Measurements from ENCODE around the gene SLC7A6OS. TPM values are rescaled to one million over a fixed set of nuclear protein-coding genes. Genes with fewer than 3 reads are reported as not detected.

The SLC7A6OS gene
- total RNA-seq, 2 donors from 2014 or later: 22.5 to 26.0 TPM

DNA sequence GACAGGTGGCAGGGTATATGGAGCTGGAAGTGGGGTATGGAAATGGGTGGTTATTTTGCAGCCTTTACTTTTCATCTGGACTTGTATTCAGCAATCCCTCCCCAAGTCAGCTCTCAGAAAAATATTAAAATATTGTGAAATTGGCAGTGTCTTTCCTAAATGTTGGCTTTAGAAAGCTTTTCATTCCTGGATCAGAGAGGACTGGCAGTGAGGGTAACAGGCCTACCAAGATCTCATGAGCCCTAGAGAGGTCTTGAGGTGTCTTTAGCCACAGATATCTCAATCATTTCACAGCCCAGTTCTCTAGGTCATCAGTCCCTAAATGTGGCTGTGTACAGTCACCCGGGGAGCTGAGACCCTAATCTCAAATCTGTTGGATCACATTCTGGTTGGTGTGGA lies 22.5 kb downstream of the SLC7A6OS start:
- H3K27me3 Mint-ChIP-seq (ENCODE audit: insufficient read depth): no peaks in the 10 kb centered on the region
- no peaks in the 10 kb centered on the region for H3K27me3 ChIP-seq (ENCODE audit: control insufficient read depth, insufficient read depth, low read length, poor library complexity, severe bottlenecking)
- H3K36me3 Mint-ChIP-seq (ENCODE audit: low read depth): peaks cover 41% of the 10 kb centered on the region
- no peak for TF ChIP-seq CTCF (conservative IDR thresholded peaks at IDR 0.05)
- H3K27ac Mint-ChIP-seq: peak overlapping the region; percentile 69
- no peak overlapping the region for H3K27ac ChIP-seq (ENCODE audit: low read depth, low read length)
- WGBS, 2 experiments (ENCODE audit: insufficient coverage in 1 of 2, insufficient read length in 1 of 2): 95 to 100% methylated on average over 1 of the region's 1 CpG
- no peak for DNase-seq
- no peak overlapping the region for H3K9ac ChIP-seq (ENCODE audit: extremely low read depth, low read length, poor library complexity, severe bottlenecking)
- peaks cover 32% of the 10 kb centered on the region for H3K4me1 Mint-ChIP-seq
- H3K4me3 Mint-ChIP-seq: no peak overlapping the region
- no peak overlapping the region for H3K4me3 ChIP-seq (ENCODE audit: low read length)
- no peaks in the 10 kb centered on the region for H3K4me1 ChIP-seq (ENCODE audit: control insufficient read depth, insufficient read depth, low read length)
- no peaks in the 10 kb centered on the region for H3K9me3 ChIP-seq (ENCODE audit: control insufficient read depth, low read length)
- H3K36me3 ChIP-seq (ENCODE audit: control insufficient read depth, insufficient read depth, low read length): peaks cover 90% of the 10 kb centered on the region
- H3K9me3 Mint-ChIP-seq: no peaks in the 10 kb centered on the region

GRCh38 chr16:68287276-68288251 lies 23.2 kb downstream of the SLC7A6OS start:
- H3K27ac ChIP-seq (ENCODE audit: low read depth, low read length): no peak overlapping the region
- 97 to 100% methylated on average over 7 to 11 of the region's 11 CpGs for WGBS, 2 experiments (ENCODE audit: insufficient coverage in 1 of 2, insufficient read length in 1 of 2)
- H3K9ac ChIP-seq (ENCODE audit: extremely low read depth, low read length, poor library complexity, severe bottlenecking): no peak overlapping the region
- Mint-ChIP-seq H3K9me3 (no peaks in the 10 kb centered on the region), H3K4me1 (peaks cover 32% of the 10 kb centered on the region), H3K27ac (peak overlapping the region; percentile 69), H3K4me3 (no peak overlapping the region), H3K36me3 (ENCODE audit: low read depth) (peaks cover 41% of the 10 kb centered on the region), H3K27me3 (ENCODE audit: insufficient read depth) (no peaks in the 10 kb centered on the region)
- TF ChIP-seq CTCF (conservative IDR thresholded peaks at IDR 0.05): no peak
- H3K36me3 ChIP-seq (ENCODE audit: control insufficient read depth, insufficient read depth, low read length): peaks cover 89% of the 10 kb centered on the region
- no peaks in the 10 kb centered on the region for H3K27me3 ChIP-seq (ENCODE audit: control insufficient read depth, insufficient read depth, low read length, poor library complexity, severe bottlenecking)
- DNase-seq: no peak
- no peaks in the 10 kb centered on the region for H3K4me1 ChIP-seq (ENCODE audit: control insufficient read depth, insufficient read depth, low read length)
- no peak overlapping the region for H3K4me3 ChIP-seq (ENCODE audit: low read length)
- no peaks in the 10 kb centered on the region for H3K9me3 ChIP-seq (ENCODE audit: control insufficient read depth, low read length)

DNA sequence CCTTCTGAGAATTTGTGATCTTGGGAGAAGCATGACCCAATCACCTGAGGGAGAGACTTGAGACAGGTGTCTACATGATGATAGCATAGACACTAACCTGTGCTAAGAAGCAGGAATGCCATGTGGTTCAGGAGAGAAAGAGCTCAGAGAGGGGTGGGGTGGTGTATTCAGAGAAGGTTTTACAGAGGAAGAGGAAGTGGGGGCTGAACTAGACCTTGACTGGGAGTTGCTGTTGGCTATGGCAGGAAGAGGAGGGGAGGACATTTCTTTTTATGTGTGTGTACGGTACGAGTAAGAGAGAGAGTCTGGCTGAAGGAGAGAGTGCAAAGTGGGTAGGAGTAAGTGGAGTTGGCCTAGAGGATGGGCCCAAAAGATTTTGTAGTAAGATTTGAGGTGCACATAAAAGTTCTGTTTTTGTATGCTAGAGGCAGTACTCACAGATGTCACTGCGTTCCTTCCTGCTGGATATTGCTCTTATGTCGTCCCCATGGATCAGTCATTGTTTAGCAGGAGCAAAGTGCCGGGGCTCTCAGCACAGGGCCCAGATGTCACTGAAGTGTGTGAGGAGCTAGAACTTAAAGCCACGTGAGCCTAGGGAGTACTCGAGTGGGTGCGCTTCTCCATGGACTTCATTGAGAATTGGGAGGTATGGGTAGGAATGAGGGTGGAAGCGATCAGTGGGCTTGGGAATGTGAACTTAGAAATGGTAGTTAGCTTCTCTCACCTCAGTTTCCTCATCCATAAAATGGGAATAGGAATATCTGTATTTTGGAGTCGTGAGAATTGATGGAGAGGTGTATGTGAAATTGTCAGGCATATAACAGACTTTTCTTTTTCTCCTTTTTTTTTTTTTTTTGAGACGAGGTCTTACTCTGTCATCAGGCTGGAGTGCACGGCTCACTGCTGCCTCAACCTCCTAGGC lies 24.3 kb downstream of the SLC7A6OS start:
- Mint-ChIP-seq H3K27ac (peak overlapping the region; percentile 42), H3K4me3 (no peak overlapping the region)

More for the DNA sequence above, 24.3 kb downstream of the SLC7A6OS start:
- Histone ChIP-seq H3K9me3 (ENCODE audit: control insufficient read depth, low read length) (no peaks in the 10 kb centered on the region), H3K4me1 (ENCODE audit: control insufficient read depth, insufficient read depth, low read length) (no peaks in the 10 kb centered on the region), H3K27ac (ENCODE audit: low read depth, low read length) (no peak overlapping the region), H3K4me3 (ENCODE audit: low read length) (no peak overlapping the region), H3K36me3 (ENCODE audit: control insufficient read depth, insufficient read depth, low read length) (peaks cover 91% of the 10 kb centered on the region), H3K9ac (ENCODE audit: extremely low read depth, low read length, poor library complexity, severe bottlenecking) (no peak overlapping the region), H3K27me3 (ENCODE audit: control insufficient read depth, insufficient read depth, low read length, poor library complexity, severe bottlenecking) (no peaks in the 10 kb centered on the region)
- Mint-ChIP-seq H3K27me3 (ENCODE audit: insufficient read depth) (no peaks in the 10 kb centered on the region), H3K4me1 (peaks cover 32% of the 10 kb centered on the region), H3K9me3 (no peaks in the 10 kb centered on the region), H3K36me3 (ENCODE audit: low read depth) (peaks cover 40% of the 10 kb centered on the region)
- no peak for DNase-seq
- no peak for TF ChIP-seq CTCF (conservative IDR thresholded peaks at IDR 0.05)
- 92 to 94% methylated on average over 9 to 11 of the region's 12 CpGs for WGBS, 2 experiments (ENCODE audit: insufficient coverage in 1 of 2, insufficient read length in 1 of 2)
